ENCODE results near the gene PROC. TPM values are rescaled to one million over a fixed set of nuclear protein-coding genes. Genes with fewer than 3 reads are reported as not detected.
A peak's percentile ranks its signal among the peaks of the same experiment; 100 is the strongest.

PROC gene
- polyA plus RNA-seq, 1 experiment, result not detected

DNA sequence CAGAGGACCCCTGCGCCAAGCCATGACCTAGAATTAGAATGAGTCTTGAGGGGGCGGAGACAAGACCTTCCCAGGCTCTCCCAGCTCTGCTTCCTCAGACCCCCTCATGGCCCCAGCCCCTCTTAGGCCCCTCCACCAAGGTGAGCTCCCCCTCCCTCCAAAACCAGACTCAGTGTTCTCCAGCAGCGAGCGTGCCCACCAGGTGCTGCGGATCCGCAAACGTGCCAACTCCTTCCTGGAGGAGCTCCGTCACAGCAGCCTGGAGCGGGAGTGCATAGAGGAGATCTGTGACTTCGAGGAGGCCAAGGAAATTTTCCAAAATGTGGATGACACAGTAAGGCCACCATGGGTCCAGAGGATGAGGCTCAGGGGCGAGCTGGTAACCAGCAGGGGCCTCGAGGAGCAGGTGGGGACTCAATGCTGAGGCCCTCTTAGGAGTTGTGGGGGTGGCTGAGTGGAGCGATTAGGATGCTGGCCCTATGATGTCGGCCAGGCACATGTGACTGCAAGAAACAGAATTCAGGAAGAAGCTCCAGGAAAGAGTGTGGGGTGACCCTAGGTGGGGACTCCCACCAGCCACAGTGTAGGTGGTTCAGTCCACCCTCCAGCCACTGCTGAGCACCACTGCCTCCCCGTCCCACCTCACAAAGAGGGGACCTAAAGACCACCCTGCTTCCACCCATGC is 3.0 kb downstream of the PROC start:
- DNase-seq (ENCODE audit: low read depth, low spot score), result no peak
- ChIA-PET POLR2A (no interaction called here), CTCF (no interaction called here)
- H3K27me3 ChIP-seq (ENCODE audit: control insufficient read depth, insufficient read depth, low read length), result peaks cover 22% of the 10 kb centered on the region
- H3K9me3 ChIP-seq (ENCODE audit: control insufficient read depth, insufficient read depth, low read length), result no peaks in the 10 kb centered on the region; the same call in 1 of the 2 replicates
- no peak overlapping the region for H3K4me3 ChIP-seq (ENCODE audit: low read depth, low read length)
- no peak overlapping the region for H3K27ac ChIP-seq (ENCODE audit: low read depth, low read length)
- TF ChIP-seq, protein P1, sequence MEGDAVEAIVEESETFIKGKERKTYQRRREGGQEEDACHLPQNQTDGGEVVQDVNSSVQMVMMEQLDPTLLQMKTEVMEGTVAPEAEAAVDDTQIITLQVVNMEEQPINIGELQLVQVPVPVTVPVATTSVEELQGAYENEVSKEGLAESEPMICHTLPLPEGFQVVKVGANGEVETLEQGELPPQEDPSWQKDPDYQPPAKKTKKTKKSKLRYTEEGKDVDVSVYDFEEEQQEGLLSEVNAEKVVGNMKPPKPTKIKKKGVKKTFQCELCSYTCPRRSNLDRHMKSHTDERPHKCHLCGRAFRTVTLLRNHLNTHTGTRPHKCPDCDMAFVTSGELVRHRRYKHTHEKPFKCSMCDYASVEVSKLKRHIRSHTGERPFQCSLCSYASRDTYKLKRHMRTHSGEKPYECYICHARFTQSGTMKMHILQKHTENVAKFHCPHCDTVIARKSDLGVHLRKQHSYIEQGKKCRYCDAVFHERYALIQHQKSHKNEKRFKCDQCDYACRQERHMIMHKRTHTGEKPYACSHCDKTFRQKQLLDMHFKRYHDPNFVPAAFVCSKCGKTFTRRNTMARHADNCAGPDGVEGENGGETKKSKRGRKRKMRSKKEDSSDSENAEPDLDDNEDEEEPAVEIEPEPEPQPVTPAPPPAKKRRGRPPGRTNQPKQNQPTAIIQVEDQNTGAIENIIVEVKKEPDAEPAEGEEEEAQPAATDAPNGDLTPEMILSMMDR (IDR thresholded peaks at IDR 0.05; ENCODE audit: low read depth, low read length), result no peak

DNA sequence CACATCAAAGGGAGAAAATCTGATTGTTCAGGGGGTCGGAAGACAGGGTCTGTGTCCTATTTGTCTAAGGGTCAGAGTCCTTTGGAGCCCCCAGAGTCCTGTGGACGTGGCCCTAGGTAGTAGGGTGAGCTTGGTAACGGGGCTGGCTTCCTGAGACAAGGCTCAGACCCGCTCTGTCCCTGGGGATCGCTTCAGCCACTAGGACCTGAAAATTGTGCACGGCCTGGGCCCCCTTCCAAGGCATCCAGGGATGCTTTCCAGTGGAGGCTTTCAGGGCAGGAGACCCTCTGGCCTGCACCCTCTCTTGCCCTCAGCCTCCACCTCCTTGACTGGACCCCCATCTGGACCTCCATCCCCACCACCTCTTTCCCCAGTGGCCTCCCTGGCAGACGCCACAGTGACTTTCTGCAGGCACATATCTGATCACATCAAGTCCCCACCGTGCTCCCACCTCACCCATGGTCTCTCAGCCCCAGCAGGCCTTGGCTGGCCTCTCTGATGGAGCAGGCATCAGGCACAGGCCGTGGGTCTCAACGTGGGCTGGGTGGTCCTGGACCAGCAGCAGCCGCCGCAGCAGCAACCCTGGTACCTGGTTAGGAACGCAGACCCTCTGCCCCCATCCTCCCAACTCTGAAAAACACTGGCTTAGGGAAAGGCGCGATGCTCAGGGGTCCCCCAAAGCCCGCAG is 3.8 kb downstream of the PROC start:
- POLR2A ChIA-PET, result interaction anchor here (0.7 kb wide), 1 partner anchor 127 kb away, joined by 3 read pairs; no protein-coding TSS in a partner anchor
- H3K27me3 ChIP-seq (ENCODE audit: control insufficient read depth, insufficient read depth, low read length), result peaks cover 19% of the 10 kb centered on the region
- TF ChIP-seq, protein P1 (IDR thresholded peaks at IDR 0.05; ENCODE audit: low read depth, low read length), result no peak
- no peak overlapping the region for H3K27ac ChIP-seq (ENCODE audit: low read depth, low read length)
- H3K4me3 ChIP-seq (ENCODE audit: low read depth, low read length), result no peak overlapping the region
- CTCF ChIA-PET, result no interaction called here
- no peak for DNase-seq (ENCODE audit: low read depth, low spot score)
- no peaks in the 10 kb centered on the region; the same call in 1 of the 2 replicates for H3K9me3 ChIP-seq (ENCODE audit: control insufficient read depth, insufficient read depth, low read length)

DNA sequence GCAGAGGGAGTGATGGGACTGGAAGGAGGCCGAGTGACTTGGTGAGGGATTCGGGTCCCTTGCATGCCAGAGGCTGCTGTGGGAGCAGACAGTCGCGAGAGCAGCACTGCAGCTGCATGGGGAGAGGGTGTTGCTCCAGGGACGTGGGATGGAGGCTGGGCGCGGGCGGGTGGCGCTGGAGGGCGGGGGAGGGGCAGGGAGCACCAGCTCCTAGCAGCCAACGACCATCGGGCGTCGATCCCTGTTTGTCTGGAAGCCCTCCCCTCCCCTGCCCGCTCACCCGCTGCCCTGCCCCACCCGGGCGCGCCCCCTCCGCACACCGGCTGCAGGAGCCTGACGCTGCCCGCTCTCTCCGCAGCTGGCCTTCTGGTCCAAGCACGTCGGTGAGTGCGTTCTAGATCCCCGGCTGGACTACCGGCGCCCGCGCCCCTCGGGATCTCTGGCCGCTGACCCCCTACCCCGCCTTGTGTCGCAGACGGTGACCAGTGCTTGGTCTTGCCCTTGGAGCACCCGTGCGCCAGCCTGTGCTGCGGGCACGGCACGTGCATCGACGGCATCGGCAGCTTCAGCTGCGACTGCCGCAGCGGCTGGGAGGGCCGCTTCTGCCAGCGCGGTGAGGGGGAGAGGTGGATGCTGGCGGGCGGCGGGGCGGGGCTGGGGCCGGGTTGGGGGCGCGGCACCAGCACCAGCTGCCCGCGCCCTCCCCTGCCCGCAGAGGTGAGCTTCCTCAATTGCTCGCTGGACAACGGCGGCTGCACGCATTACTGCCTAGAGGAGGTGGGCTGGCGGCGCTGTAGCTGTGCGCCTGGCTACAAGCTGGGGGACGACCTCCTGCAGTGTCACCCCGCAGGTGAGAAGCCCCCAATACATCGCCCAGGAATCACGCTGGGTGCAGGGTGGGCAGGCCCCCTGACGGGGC is 4.6 kb downstream of the PROC start:
- peaks cover 19% of the 10 kb centered on the region for H3K27me3 ChIP-seq (ENCODE audit: control insufficient read depth, insufficient read depth, low read length)
- TF ChIP-seq, protein P1 (IDR thresholded peaks at IDR 0.05; ENCODE audit: low read depth, low read length), result no peak
- DNase-seq (ENCODE audit: low read depth, low spot score), result no peak
- no peaks in the 10 kb centered on the region; the same call in 1 of the 2 replicates for H3K9me3 ChIP-seq (ENCODE audit: control insufficient read depth, insufficient read depth, low read length)
- H3K27ac ChIP-seq (ENCODE audit: low read depth, low read length), result no peak overlapping the region
- CTCF ChIA-PET, result interaction anchor here (0.7 to 2.0 kb wide), 2 partner anchors 22 to 59 kb away, joined by 6 to 7 read pairs; no protein-coding TSS in a partner anchor
- POLR2A ChIA-PET, result interaction anchor here (0.7 kb wide), 1 partner anchor 128 kb away, joined by 3 read pairs; no protein-coding TSS in a partner anchor
- H3K4me3 ChIP-seq (ENCODE audit: low read depth, low read length), result peak overlapping the region; percentile 48

DNA sequence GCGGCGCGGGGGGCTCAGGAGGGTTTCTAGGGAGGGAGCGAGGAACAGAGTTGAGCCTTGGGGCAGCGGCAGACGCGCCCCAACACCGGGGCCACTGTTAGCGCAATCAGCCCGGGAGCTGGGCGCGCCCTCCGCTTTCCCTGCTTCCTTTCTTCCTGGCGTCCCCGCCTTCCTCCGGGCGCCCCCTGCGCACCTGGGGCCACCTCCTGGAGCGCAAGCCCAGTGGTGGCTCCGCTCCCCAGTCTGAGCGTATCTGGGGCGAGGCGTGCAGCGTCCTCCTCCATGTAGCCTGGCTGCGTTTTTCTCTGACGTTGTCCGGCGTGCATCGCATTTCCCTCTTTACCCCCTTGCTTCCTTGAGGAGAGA is 5.2 kb downstream of the PROC start:
- ChIA-PET POLR2A (no interaction called here), CTCF (interaction anchor here (2.0 kb wide), 1 partner anchor 58 kb away, joined by 6 read pairs; no protein-coding TSS in a partner anchor)
- Histone ChIP-seq H3K4me3 (ENCODE audit: low read depth, low read length) (peak overlapping the region; percentile 48), H3K27me3 (ENCODE audit: control insufficient read depth, insufficient read depth, low read length) (peaks cover 19% of the 10 kb centered on the region), H3K27ac (ENCODE audit: low read depth, low read length) (no peak overlapping the region), H3K9me3 (ENCODE audit: control insufficient read depth, insufficient read depth, low read length) (no peaks in the 10 kb centered on the region; the same call in 1 of the 2 replicates)
- TF ChIP-seq, protein P1 (IDR thresholded peaks at IDR 0.05; ENCODE audit: low read depth, low read length), result no peak
- DNase-seq (ENCODE audit: low read depth, low spot score), result no peak

Data from AG04450 (cell line).